GM10266 (cell line): ENCODE results near the gene SOSTDC1.

Source experiments
- DNase-seq: peaks from one replicate; pipeline ENCODE4 v3.0.0; 2012; ENCODE audit errors: extremely low spot score
- TF ChIP-seq, protein P1 (sequence below): IDR thresholded peaks from 2 replicates; pipeline ENCODE4 v1.5.1; 2012; ENCODE audit warnings: mild to moderate bottlenecking, low read depth; ENCODE audit not compliant: control insufficient read depth, insufficient read depth; ENCODE audit errors: missing control alignments

The SOSTDC1 gene

DNA sequence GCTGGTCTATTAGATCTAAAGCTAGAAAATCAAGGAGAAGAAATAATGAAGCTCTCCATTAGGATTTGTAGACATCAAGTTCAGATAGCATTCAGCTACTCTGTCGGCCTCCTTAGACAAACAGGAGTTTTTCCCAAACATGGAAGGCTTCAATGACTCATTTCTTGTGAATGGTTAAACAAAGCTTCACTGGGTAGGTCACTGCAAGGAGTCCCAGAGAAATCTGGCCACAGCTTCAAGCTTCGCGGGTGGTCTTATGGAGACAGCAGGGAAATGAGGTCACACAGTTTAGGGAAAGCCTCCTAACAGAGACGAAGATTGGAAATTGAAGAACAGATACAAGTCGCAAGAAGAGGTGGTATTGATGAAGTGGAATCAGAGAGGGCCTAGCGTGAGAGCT lies 38.5 kb upstream of the SOSTDC1 start:
- TF ChIP-seq, protein P1, sequence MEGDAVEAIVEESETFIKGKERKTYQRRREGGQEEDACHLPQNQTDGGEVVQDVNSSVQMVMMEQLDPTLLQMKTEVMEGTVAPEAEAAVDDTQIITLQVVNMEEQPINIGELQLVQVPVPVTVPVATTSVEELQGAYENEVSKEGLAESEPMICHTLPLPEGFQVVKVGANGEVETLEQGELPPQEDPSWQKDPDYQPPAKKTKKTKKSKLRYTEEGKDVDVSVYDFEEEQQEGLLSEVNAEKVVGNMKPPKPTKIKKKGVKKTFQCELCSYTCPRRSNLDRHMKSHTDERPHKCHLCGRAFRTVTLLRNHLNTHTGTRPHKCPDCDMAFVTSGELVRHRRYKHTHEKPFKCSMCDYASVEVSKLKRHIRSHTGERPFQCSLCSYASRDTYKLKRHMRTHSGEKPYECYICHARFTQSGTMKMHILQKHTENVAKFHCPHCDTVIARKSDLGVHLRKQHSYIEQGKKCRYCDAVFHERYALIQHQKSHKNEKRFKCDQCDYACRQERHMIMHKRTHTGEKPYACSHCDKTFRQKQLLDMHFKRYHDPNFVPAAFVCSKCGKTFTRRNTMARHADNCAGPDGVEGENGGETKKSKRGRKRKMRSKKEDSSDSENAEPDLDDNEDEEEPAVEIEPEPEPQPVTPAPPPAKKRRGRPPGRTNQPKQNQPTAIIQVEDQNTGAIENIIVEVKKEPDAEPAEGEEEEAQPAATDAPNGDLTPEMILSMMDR = no peak
- no peak for DNase-seq

DNA sequence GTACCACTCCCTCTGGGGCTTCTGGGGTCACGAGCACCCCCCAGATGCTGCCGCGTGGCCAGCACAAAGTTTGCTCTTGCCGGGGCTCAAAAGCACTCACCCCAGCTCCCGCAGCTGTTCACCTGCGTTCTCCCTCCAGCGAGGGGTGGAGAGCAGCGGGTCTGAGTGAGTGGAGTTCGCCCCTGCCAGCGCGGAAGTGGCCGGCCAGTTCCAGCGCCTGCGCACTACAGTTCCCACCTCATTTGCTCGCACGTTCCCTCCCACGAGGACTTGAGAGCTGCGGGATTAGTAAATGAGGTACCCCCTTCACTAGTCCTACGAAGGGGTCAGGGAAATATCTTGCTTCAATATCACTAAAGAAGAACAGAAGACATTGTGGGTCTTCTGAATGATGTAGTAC lies 36.8 kb upstream of the SOSTDC1 start:
- TF ChIP-seq, protein P1 = no peak
- DNase-seq = no peak

DNA sequence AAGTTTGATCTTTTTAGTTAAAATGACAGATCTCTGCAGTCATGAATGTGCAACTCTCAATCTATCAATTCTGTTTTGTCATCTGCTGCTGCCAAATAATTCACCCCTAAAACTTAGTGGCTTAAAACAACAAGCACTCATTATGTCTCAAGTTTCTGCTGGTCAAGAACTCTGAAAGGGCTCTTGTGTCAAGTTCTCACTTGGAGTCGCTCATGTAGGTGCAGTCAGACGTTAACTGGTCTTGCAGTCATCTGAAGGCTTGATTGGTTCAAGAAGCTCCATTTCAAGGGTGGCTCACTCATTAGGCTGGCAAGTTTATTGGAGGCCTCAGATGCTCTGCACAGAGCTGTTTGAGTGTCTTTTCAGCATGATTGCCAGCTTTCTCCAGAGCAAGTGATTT lies 32.6 kb upstream of the SOSTDC1 start:
- no peak for DNase-seq
- TF ChIP-seq, protein P1 = no peak

DNA sequence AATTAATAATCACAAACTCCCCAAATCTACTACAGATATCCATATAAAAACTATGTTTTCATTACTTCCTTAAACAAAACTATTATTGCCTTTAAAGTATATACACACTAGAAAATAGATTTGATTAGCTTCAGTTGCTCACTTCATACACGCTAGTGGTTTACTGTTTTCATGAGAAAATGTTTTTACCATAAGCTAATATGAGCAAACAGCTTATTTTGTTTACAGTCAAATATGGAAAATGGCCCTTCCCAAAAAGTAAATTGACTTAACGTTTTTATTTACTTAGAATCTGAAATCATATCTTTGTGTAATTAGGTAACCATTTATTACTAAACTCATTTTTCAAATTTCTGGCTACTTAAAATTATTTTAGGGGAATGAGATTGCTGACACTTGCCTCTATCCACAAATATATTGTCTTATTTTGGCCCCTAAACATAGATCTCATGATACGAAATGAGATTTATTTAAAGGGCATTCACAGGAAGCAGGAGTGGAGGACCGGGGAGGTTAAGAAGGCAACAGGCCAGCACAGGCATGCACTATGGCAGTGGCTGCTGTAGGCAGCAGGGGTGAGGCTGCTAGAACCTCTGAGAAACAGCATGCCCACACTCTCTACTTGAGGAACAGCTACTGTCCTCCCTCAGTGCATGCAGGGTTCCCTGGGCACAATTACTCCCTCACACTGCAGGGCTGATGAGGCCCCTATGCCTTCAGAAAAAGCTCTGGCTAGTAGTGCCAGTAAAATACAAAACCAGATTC lies 29.6 kb upstream of the SOSTDC1 start:
- TF ChIP-seq, protein P1 = no peak
- DNase-seq = no peak

DNA sequence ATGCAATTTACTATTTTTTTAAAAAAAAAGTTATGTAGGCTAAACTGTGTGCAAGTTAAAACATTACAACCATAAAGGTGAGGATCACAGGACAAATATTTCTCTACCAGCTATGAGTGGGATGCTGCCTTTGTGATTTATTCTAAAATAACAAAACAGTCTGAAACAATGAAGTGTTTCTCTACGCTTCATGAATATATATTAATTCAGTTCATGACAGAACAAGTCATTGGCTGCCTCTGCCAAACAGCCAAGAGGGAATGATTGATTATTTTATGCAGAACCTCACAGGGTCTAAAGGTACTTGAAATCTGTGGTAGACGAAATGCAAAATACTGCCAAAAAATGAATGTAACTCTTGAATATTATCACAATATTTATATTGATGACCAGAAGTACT lies 29.0 kb upstream of the SOSTDC1 start:
- TF ChIP-seq, protein P1 = no peak
- no peak for DNase-seq

DNA sequence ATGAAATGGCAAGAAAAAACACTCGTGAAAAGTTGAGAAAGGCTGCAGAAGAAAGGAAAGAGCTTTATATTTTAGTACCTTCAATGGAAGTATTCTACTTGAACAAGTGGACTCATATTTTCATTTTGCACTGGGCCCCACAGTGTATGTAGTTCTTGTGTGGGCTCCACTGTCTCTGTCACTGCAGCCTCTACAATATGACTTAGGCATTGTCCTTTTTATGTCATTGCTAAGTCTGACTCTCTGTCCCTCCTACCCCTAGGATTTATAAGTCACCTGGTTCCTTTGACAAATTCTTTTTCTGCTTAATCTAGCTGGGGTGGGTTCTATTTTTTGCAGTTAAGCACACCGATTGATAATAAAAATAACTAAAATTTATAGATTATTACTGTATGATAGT lies 27.7 kb upstream of the SOSTDC1 start:
- TF ChIP-seq, protein P1 = no peak
- DNase-seq = no peak

DNA sequence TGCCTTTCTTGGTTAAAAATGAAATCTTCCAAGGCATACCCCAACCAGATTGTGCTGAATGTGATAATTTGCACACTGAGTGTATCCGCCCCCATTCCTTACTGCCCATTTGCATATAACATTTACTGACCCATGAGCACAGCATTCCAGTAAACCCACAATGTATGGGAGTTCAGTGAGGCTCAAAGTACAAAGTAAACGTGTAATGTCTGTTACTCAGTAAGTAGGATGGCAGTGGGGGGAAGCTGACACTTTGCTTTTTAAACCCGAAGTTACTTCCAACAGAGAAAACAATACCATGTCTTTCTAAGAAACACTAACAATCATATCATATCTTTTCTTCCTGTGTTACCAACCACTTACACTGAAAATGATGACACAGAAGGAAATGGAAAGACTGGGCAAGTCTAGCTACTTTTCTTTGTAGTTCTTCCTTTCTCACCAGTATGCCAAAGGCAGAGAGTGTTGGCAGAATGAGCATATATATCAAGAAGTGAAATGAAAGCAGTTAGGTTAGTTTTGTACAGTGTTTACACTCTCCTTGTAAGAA lies 27.1 kb upstream of the SOSTDC1 start:
- TF ChIP-seq, protein P1 = no peak
- DNase-seq = no peak
